ENCODE data around the gene GRIN1. TPM values are rescaled to one million over a fixed set of nuclear protein-coding genes. Genes with fewer than 3 reads are reported as not detected.

Gene GRIN1
- total RNA-seq, 4 donors from 2014 or later = 0.14 TPM; not detected in 3

- WGBS, 2 donors (ENCODE audit: low coverage in 1 of 2) = 19% methylated on average over 16 of the region's 23 CpGs; no CpG with 5 or more reads in 1 of the 2 donors
- Histone ChIP-seq H3K36me3 (no peaks in the 10 kb centered on the region), H3K4me1 (peaks cover 39 to 78% (median 71%) of the 10 kb centered on the region in 4 donors), H3K27ac (peak overlapping the region; percentile 88 to 92 (median 90)), H3K4me3 (peak overlapping the region; percentile 55 to 74 (median 67)), H3K27me3 (no peaks in the 10 kb centered on the region), H3K9me3 (no peaks in the 10 kb centered on the region)
- TF ChIP-seq POLR2A (IDR thresholded peaks at IDR 0.05) (no peak), POLR2AphosphoS5 (IDR thresholded peaks at IDR 0.05) (no peak), EP300 (IDR thresholded peaks at IDR 0.05; ENCODE audit: low read depth) (no peak)
- TF ChIP-seq, protein P1, sequence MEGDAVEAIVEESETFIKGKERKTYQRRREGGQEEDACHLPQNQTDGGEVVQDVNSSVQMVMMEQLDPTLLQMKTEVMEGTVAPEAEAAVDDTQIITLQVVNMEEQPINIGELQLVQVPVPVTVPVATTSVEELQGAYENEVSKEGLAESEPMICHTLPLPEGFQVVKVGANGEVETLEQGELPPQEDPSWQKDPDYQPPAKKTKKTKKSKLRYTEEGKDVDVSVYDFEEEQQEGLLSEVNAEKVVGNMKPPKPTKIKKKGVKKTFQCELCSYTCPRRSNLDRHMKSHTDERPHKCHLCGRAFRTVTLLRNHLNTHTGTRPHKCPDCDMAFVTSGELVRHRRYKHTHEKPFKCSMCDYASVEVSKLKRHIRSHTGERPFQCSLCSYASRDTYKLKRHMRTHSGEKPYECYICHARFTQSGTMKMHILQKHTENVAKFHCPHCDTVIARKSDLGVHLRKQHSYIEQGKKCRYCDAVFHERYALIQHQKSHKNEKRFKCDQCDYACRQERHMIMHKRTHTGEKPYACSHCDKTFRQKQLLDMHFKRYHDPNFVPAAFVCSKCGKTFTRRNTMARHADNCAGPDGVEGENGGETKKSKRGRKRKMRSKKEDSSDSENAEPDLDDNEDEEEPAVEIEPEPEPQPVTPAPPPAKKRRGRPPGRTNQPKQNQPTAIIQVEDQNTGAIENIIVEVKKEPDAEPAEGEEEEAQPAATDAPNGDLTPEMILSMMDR (IDR thresholded peaks at IDR 0.05) = no peak
- in situ Hi-C loops (cut with MboI; ENCODE audit: low pct_ligation_motif_present in 1 of 4, low pct_unique_long_range_greater_than_20kb in 1 of 4, low sequenced_read_pairs in 3 of 4) = loop anchor here in 1 of 4 donors (25.0 kb wide), 1 partner anchor 89 kb away; the partner anchor contains the start of gene DPP7
- intact Hi-C loops (cut with DNase I; ENCODE audit: low total_unique reads) = no loop called here
- DNase-seq = no peak
Measured at GRCh38 chr9:137201205-137201868, 62.4 kb downstream of the GRIN1 start.

GRCh38 chr9:137202966-137203365 lies 64.0 kb downstream of the GRIN1 start:
- intact Hi-C loops (cut with DNase I; ENCODE audit: low total_unique reads) = no loop called here
- 79% methylated on average over 8 of the region's 8 CpGs; no CpG with 5 or more reads in 1 of the 2 donors for WGBS, 2 donors (ENCODE audit: low coverage in 1 of 2)

DNA sequence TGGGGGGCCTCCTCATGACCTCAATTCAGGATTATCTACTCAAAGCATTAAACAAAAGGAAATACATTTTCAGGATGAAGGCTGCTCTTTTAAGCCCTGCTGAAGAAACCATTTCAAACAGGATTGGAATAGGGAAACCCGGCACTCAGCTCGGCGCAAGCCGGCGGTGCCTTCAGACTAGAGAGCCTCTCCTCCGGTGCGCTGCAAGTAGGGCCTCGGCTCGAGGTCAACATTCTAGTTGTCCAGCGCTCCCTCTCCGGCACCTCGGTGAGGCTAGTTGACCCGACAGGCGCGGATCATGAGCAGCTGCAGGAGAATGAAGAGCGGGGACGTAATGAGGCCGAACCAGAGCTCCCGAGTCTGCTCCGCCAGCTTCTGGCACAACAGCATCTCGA lies 65.8 kb downstream of the GRIN1 start:
- Histone ChIP-seq H3K36me3 (no peaks in the 10 kb centered on the region), H3K27me3 (no peaks in the 10 kb centered on the region), H3K4me1 (peaks cover 33 to 52% (median 44%) of the 10 kb centered on the region in 4 donors), H3K27ac (peak overlapping the region; percentile 84 to 93 (median 90)), H3K9me3 (no peaks in the 10 kb centered on the region), H3K4me3 (peak overlapping the region; percentile 62 to 98 (median 95))
- WGBS, 2 donors (ENCODE audit: low coverage in 1 of 2) = 11 to 55% methylated on average over 4 to 21 of the region's 21 CpGs
- DNase-seq = no peak
- intact Hi-C loops (cut with DNase I; ENCODE audit: low total_unique reads) = no loop called here
- no peak for TF ChIP-seq EP300 (IDR thresholded peaks at IDR 0.05; ENCODE audit: low read depth)
- TF ChIP-seq POLR2AphosphoS5 (IDR thresholded peaks at IDR 0.05) = no peak
- TF ChIP-seq, protein P1 (IDR thresholded peaks at IDR 0.05) = no peak
- no peak for TF ChIP-seq POLR2A (IDR thresholded peaks at IDR 0.05)
- in situ Hi-C loops (cut with MboI; ENCODE audit: low pct_ligation_motif_present in 1 of 4, low pct_unique_long_range_greater_than_20kb in 1 of 4, low sequenced_read_pairs in 3 of 4) = loop anchor here in 1 of 4 donors (25.0 kb wide), 1 partner anchor 92 kb away; the partner anchor contains the start of gene DPP7

More at GRCh38 chr9:137202966-137203365, 64.0 kb downstream of the GRIN1 start:
- Histone ChIP-seq H3K27ac (no peak overlapping the region), H3K27me3 (no peaks in the 10 kb centered on the region), H3K4me3 (no peak overlapping the region), H3K36me3 (no peaks in the 10 kb centered on the region), H3K9me3 (no peaks in the 10 kb centered on the region), H3K4me1 (peaks cover 40 to 70% (median 61%) of the 10 kb centered on the region in 4 donors)
- in situ Hi-C loops (cut with MboI; ENCODE audit: low pct_ligation_motif_present in 1 of 4, low pct_unique_long_range_greater_than_20kb in 1 of 4, low sequenced_read_pairs in 3 of 4) = loop anchor here in 1 of 4 donors (25.0 kb wide), 1 partner anchor 91 kb away; the partner anchor contains the start of gene DPP7
- no peak for TF ChIP-seq POLR2A (IDR thresholded peaks at IDR 0.05)
- no peak for DNase-seq

- DNase-seq = peak; percentile 94
- peak within 1 kb of the TSS; percentile 62 to 98 (median 95) for H3K4me3 ChIP-seq
- no peak for TF ChIP-seq EP300 (IDR thresholded peaks at IDR 0.05; ENCODE audit: low read depth)
- TF ChIP-seq, protein P1 (IDR thresholded peaks at IDR 0.05) = no peak
- peak; percentile 88 to 97 (median 96) for TF ChIP-seq POLR2AphosphoS5 (IDR thresholded peaks at IDR 0.05)
- TF ChIP-seq POLR2A (IDR thresholded peaks at IDR 0.05) = peak; percentile 85
- H3K9me3 ChIP-seq = no peaks in the 10 kb centered on the region
- in situ Hi-C loops (cut with MboI; ENCODE audit: low pct_ligation_motif_present in 1 of 4, low pct_unique_long_range_greater_than_20kb in 1 of 4, low sequenced_read_pairs in 3 of 4) (loop anchor here in 1 of 4 donors (25.0 kb wide), 1 partner anchor 93 kb away; the partner anchor contains the start of gene DPP7), intact Hi-C loops (cut with DNase I; ENCODE audit: low total_unique reads) (no loop called here)
- peak within 1 kb of the TSS; percentile 84 to 93 (median 90) for H3K27ac ChIP-seq
- no peaks in the 10 kb centered on the region for H3K36me3 ChIP-seq
- peaks cover 32 to 51% (median 42%) of the 10 kb centered on the region in 4 donors for H3K4me1 ChIP-seq
- H3K27me3 ChIP-seq = no peaks in the 10 kb centered on the region
- 1% methylated on average over 65 of the region's 98 CpGs; no CpG with 5 or more reads in 1 of the 2 donors for WGBS, 2 donors (ENCODE audit: low coverage in 1 of 2)
Measured at GRCh38 chr9:137205126-137206069, 66.4 kb downstream of the GRIN1 start, which contains the start of the genes NDOR1 and TMEM203. Gene NDOR1 (plus strand): TSS chr9:137205700. CDS start chr9:137205778, 78 bp downstream. Gene TMEM203 (minus strand): TSS chr9:137205648. CDS start chr9:137205414, 234 bp downstream.
